Endothelial cell of umbilical vein (primary cell): ENCODE data around the gene TBC1D4. TPM values are rescaled to one million over a fixed set of nuclear protein-coding genes. Genes with fewer than 3 reads are reported as not detected.

Experiments
- BruUV-seq: library from RNA; stranded (reverse); fragments of 400-500 nt; replicated peaks from 2 replicates; lab custom pipeline; 2021; lab: Mats Ljungman, UMichigan
- CTCF ChIA-PET: fragments of 300-600, 350-600 bp; sonication (Branson Sonifier 250); formaldehyde crosslinking; loops from one replicate; lab custom pipeline; 2021; ENCODE audit warnings: antibody characterized with exemption, inconsistent platforms; lab: Charles Lee
- POLR2A ChIA-PET: fragments of 300-600, 350-600 bp; sonication (Branson Sonifier 250); formaldehyde crosslinking; loops from one replicate; lab custom pipeline; 2021; ENCODE audit warnings: antibody characterized with exemption, inconsistent platforms; lab: Charles Lee
- DNase-seq: peaks from one replicate; pipeline ENCODE4 v3.0.0-alpha.2; 2011; ENCODE audit warnings: low read depth, low spot score
- FAIRE-seq: peaks from 2 replicates; lab custom pipeline; 2011; peaks lifted over from hg19 to GRCh38; lab: Jason Lieb, UNC
- H2AFZ ChIP-seq: 2 replicates; pipeline ENCODE4 v1.6.0; 2012; ENCODE audit warnings: low read depth, low read length, control low read depth, inconsistent platforms
- H3K27ac ChIP-seq: 2 replicates; pipeline ENCODE4 v1.5.1; 2011; ENCODE audit warnings: low read depth, mild to moderate bottlenecking, control low read depth, low read length, moderate library complexity; ENCODE audit not compliant: insufficient read depth
- H3K27me3 ChIP-seq, 2 experiments: 2 replicates each; pipeline versions ENCODE4 v1.6.0 to v1.6.1; 2011; ENCODE audit warnings: low read length in 2 of 2, mixed read lengths in 1 of 2; ENCODE audit not compliant: control insufficient read depth in 2 of 2, insufficient read depth in 2 of 2
- H3K36me3 ChIP-seq, 2 experiments: 2 replicates in 1 of 2; 3 replicates in 1 of 2; pipeline ENCODE4 v1.5.1; 2011; ENCODE audit warnings: low read length in 2 of 2, mild to moderate bottlenecking in 1 of 2, moderate library complexity in 1 of 2; ENCODE audit not compliant: control insufficient read depth in 2 of 2, insufficient read depth in 2 of 2; ENCODE audit errors: extremely low read depth in 1 of 2
- H3K4me1 ChIP-seq: 3 replicates; pipeline ENCODE4 v1.5.1; 2011; ENCODE audit warnings: mild to moderate bottlenecking, low read length; ENCODE audit not compliant: control insufficient read depth, insufficient read depth; ENCODE audit errors: extremely low read depth
- H3K4me2 ChIP-seq: 2 replicates; pipeline ENCODE4 v1.6.1; 2011; ENCODE audit warnings: low read length, control low read depth, mixed read lengths; ENCODE audit not compliant: insufficient read depth
- H3K4me3 ChIP-seq, 3 experiments: fragments of 200-600 bp in 1 of 3; sonication (generic), shearing (Covaris generic) in 1 of 3; replicated peaks in 1 of 3; 2 replicates each; pipeline ENCODE4 v1.5.1; 2011 to 2016; ENCODE audit warnings: control low read depth in 3 of 3, low read length in 3 of 3, mild to moderate bottlenecking in 2 of 3, inconsistent platforms in 1 of 3, low read depth in 1 of 3, moderate library complexity in 1 of 3; ENCODE audit not compliant: insufficient read depth in 1 of 3
- H3K79me2 ChIP-seq: 2 replicates; pipeline ENCODE4 v1.6.0; 2012; ENCODE audit warnings: low read length, inconsistent platforms; ENCODE audit not compliant: control insufficient read depth, insufficient read depth
- H3K9ac ChIP-seq: replicated peaks from 2 replicates; pipeline ENCODE3; 2011; ENCODE audit warnings: low read length, control low read depth; ENCODE audit not compliant: insufficient read depth; ENCODE audit errors: extremely low read depth
- H3K9me1 ChIP-seq: replicated peaks from 3 replicates; pipeline ENCODE4 v1.6.0; 2011; ENCODE audit warnings: mild to moderate bottlenecking, low read length; ENCODE audit not compliant: control insufficient read depth, insufficient read depth; ENCODE audit errors: extremely low read depth
- H3K9me3 ChIP-seq: replicated peaks from 2 replicates; pipeline ENCODE4 v1.5.1; 2012; ENCODE audit warnings: low read length, inconsistent platforms; ENCODE audit not compliant: control insufficient read depth, insufficient read depth
- H4K20me1 ChIP-seq: replicated peaks from 2 replicates; pipeline ENCODE3; 2011; ENCODE audit warnings: mild to moderate bottlenecking, low read length; ENCODE audit not compliant: control insufficient read depth, insufficient read depth; ENCODE audit errors: extremely low read depth
- EZH2 ChIP-seq: IDR thresholded peaks from 2 replicates; pipeline ENCODE4 v1.6.1; 2012; ENCODE audit warnings: borderline replicate concordance, low read depth, mild to moderate bottlenecking, moderate library complexity, low read length, inconsistent platforms; ENCODE audit not compliant: severe bottlenecking
- FOS ChIP-seq: IDR thresholded peaks from 2 replicates; pipeline ENCODE4 v1.6.1; 2011; ENCODE audit warnings: mild to moderate bottlenecking, low read length, moderate library complexity, borderline replicate concordance; ENCODE audit not compliant: insufficient read depth
- GATA2 ChIP-seq: IDR thresholded peaks from 2 replicates; pipeline ENCODE4 v1.7.0; 2011; ENCODE audit warnings: low read depth, mild to moderate bottlenecking, moderate library complexity, mixed read lengths, low read length; ENCODE audit not compliant: insufficient read length, insufficient read depth
- JUN ChIP-seq: IDR thresholded peaks from 2 replicates; pipeline ENCODE4 v1.6.1; 2011; ENCODE audit warnings: borderline replicate concordance, low read depth; ENCODE audit not compliant: insufficient read length, insufficient read depth
- MYC ChIP-seq: IDR thresholded peaks from one replicate; pipeline ENCODE4 v1.6.1; 2011; ENCODE audit warnings: mild to moderate bottlenecking, low read depth, low read length
- POLR2A ChIP-seq: IDR thresholded peaks from 2 replicates; pipeline ENCODE4 v1.6.1; 2012; ENCODE audit warnings: low read depth, mild to moderate bottlenecking, control low read depth, low read length
- POLR2AphosphoS5 ChIP-seq: IDR thresholded peaks from 2 replicates; pipeline ENCODE4 v1.6.1; 2012; ENCODE audit warnings: low read depth, mild to moderate bottlenecking, control low read depth, low read length, moderate library complexity; ENCODE audit not compliant: insufficient read depth
- dilution Hi-C: fragments of 300-500 bp; cut with MboI; formaldehyde crosslinking; loops from one replicate; pipeline ENCODE4 v1.15.0; 2019; ENCODE audit warnings: low sequenced_read_pairs; ENCODE audit not compliant: extremely low pct_ligation_motif_present
- intact Hi-C: fragments of 100-400 bp; cut with micrococcal nuclease; formaldehyde crosslinking; loops from one replicate; pipeline ENCODE4 v1.10.0; 2022
- polyA plus RNA-seq, 4 experiments: library from polyadenylated mRNA; depleted of rRNA in 3 of 4; stranded (reverse) in 3 of 4; unstranded in 1 of 4; fragments of >200 nt; gene quantifications; 2 replicates each; pipeline versions ENCODE4 v1.2.1 to v1.2.3, GENCODE V29; 2011 to 2012; ENCODE audit warnings: missing spikeins in 1 of 4
- total RNA-seq: library from RNA; stranded (reverse); gene quantifications from 2 replicates; pipeline ENCODE4 v1.2.3, GENCODE V29; 2021
- TF ChIP-seq, protein P1 (sequence below): IDR thresholded peaks from 2 replicates; pipeline ENCODE4 v1.6.1; 2011; ENCODE audit not compliant: insufficient read depth, insufficient read length
- TF ChIP-seq, protein P2 (sequence below), 2 donors: IDR thresholded peaks; 1 replicate in 1 of 2; 2 replicates in 1 of 2; pipeline ENCODE4 v1.5.1; 2011; ENCODE audit warnings: low read length in 2 of 2, mild to moderate bottlenecking in 2 of 2, moderate library complexity in 2 of 2, control low read depth in 1 of 2, inconsistent platforms in 1 of 2, low read depth in 1 of 2; ENCODE audit not compliant: insufficient read depth in 1 of 2; ENCODE audit errors: extremely low read depth in 1 of 2

The TBC1D4 gene
- total and polyA plus RNA-seq, 2 donors (not counting 3 experiments of a cell fraction or from before 2014, with no cell fraction given): 58.3 to 81.0 TPM

DNA sequence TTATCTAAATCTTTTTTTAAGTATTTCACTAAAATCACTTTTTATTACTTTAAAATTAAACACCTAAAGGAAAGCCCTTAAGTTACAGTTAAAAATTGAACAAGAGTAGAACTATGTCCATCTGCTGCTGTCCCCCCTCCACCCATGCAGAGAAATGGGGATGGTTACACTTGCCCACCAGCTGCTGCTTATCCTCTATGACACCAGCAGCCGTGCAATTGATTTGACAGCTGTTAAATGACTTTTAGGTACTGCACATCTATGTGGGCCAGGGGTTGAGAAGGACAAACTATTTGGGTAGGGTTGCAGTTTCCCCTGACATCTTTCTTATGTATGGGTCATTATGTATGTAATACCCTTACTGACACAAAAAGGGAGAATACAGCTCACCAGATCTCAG, 77.2 kb downstream of the TBC1D4 start:
- Histone ChIP-seq H3K9me3 (no peaks in the 10 kb centered on the region), H3K9me1 (no peaks in the 10 kb centered on the region), H3K4me3 (no peak overlapping the region), H3K27ac (no peak overlapping the region), H3K4me1 (no peaks in the 10 kb centered on the region), H3K79me2 (peaks cover 2% of the 10 kb centered on the region), H3K27me3 (no peaks in the 10 kb centered on the region), H3K36me3 (no peaks in the 10 kb centered on the region), H3K9ac (no peak overlapping the region), H2AFZ (no peak overlapping the region), H4K20me1 (no peaks in the 10 kb centered on the region), H3K4me2 (no peak overlapping the region)
- TF ChIP-seq, protein P1, sequence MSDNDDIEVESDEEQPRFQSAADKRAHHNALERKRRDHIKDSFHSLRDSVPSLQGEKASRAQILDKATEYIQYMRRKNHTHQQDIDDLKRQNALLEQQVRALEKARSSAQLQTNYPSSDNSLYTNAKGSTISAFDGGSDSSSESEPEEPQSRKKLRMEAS: no peak
- TF ChIP-seq, protein P2, sequence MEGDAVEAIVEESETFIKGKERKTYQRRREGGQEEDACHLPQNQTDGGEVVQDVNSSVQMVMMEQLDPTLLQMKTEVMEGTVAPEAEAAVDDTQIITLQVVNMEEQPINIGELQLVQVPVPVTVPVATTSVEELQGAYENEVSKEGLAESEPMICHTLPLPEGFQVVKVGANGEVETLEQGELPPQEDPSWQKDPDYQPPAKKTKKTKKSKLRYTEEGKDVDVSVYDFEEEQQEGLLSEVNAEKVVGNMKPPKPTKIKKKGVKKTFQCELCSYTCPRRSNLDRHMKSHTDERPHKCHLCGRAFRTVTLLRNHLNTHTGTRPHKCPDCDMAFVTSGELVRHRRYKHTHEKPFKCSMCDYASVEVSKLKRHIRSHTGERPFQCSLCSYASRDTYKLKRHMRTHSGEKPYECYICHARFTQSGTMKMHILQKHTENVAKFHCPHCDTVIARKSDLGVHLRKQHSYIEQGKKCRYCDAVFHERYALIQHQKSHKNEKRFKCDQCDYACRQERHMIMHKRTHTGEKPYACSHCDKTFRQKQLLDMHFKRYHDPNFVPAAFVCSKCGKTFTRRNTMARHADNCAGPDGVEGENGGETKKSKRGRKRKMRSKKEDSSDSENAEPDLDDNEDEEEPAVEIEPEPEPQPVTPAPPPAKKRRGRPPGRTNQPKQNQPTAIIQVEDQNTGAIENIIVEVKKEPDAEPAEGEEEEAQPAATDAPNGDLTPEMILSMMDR (IDR thresholded peaks at IDR 0.05; ENCODE audit: extremely low read depth in 1 of 2, insufficient read depth in 1 of 2, low read depth in 1 of 2, low read length in 2 of 2): no peak
- TF ChIP-seq EZH2 (no peak), GATA2 (no peak), POLR2AphosphoS5 (no peak), POLR2A (no peak), MYC (no peak), JUN (no peak), FOS (no peak)
- FAIRE-seq (no peak), DNase-seq (no peak)
- intact Hi-C loops: loop anchor here (5.0 kb wide), 1 partner anchor 33 kb away; no protein-coding TSS in a partner anchor
- ChIA-PET CTCF (no interaction called here), POLR2A (no interaction called here)
- dilution Hi-C loops: no loop called here
- BruUV-seq: no TSS peak
